Stimulated activated CD8-positive, alpha-beta memory T cell treated with anti-CD3 and anti-CD28 coated beads, Interleukin-4, amount 100 ng/mL, for 4 hours (primary cell): ENCODE measurements around the gene PNKD.

Source experiments
- DNase-seq, 2 donors: peaks; one replicate each; pipeline ENCODE4 v3.0.0-alpha.2; 2020; ENCODE audit warnings: low read depth in 2 of 2, low spot score in 1 of 2

PNKD gene

DNA sequence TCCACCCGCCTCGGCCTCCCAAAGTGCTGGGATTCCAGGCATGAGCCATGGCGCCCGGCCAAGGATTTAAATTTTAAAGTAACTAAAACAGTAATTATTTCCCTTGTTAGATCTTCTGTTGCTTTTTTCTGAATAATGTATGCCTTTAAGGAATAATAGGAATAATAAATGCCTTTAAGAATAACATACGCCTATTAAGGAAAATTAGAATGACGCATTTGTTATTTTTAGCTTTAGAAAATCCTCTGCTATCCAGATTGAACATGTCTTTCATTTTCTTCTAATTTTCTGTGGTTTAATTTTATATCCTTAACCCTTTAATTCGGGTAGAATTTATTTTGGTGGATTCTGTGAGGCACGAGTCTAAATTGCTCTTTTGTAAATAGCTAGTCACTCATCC lies 45.1 kb downstream of the PNKD start:
- no peak for DNase-seq

GRCh38 chr2:218317303-218317630 lies 46.9 kb downstream of the PNKD start:
- DNase-seq, result no peak

- no peak for DNase-seq
These were observed 47.5 kb downstream of the PNKD start for GRCh38 chr2:218317835-218318234.

GRCh38 chr2:218318241-218318640 lies 47.9 kb downstream of the PNKD start:
- DNase-seq, result no peak

DNA sequence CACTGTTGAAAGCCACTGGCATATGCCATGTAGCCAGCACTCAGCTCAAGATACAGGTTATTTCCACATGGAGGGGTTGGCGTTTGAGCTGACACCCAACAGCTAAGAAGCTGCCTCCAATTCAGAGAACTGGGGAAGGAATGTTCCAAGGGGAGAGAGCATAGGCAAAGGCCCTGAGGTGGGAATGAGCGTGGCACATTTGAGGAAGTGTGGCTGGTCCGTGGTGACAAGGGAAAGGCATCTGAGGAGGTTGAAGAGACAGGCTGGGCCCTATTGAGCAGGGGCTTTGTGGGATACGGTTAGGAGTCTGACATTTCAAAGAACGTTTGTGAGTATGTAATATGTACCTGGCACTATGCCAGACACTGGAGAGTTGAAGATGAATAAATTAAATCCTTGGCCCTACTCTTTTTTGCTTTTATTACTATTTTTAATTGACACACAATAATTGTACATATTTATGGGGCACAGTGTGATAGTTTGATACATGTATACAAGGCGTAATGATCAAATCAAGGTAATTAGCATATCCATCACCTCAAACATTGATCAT lies 49.6 kb downstream of the PNKD start:
- no peak for DNase-seq

GRCh38 chr2:218320704-218321336 lies 50.5 kb downstream of the PNKD start:
- DNase-seq, result no peak

GRCh38 chr2:218322768-218323525 lies 52.6 kb downstream of the PNKD start:
- DNase-seq, result peak in 1 of 2 donors; percentile 16

DNA sequence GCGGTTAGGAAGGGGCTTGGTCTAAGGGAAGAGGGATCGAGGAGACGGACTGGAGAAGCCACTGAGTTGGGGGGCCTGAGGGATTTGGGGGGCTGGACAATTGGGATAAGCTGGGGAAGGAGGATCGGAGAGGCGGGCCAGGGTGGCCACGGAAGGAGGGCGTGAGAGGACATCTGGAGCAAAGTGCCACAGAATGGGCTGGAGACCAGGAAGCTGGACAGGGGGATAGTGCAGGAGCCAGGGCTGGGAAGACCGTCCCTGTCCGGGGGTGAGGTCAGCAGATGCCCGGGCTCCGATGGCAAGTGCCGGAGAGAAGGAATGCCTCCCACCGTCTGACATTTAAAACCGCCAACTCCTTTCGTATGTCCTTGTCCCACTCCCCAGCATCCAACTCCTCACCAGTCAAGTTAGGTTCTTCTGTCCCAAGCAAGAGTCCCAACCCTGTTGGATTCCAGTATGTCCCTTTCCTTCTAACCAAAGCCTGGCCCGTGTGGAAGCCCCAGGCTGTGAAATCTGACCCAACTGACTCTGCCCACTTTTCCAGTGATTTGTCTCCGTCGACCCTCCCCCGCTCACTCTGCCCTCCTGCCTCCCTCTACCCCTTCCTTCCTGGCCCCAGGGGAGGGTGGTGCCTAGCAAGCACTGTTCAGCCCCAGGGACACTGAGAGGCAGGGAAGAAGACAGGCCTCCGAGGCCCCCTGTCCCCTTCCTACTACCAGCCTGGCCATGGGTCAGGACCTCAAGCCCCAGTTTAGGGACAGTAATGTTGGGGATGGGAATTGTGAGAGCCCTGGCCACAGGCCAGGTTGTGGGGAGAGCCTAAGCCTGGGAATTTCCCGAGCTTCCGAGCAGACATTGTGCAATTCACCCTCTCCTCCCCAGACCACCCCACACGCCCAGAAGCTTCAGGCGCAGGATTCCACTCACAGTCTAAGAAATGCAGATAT lies 53.5 kb downstream of the PNKD start:
- no peak for DNase-seq

GRCh38 chr2:218325566-218326160 lies 55.3 kb downstream of the PNKD start:
- no peak for DNase-seq

- DNase-seq, result no peak
These were observed 56.0 kb downstream of the PNKD start for GRCh38 chr2:218326315-218326714.

GRCh38 chr2:218327451-218328210 lies 57.3 kb downstream of the PNKD start:
- no peak for DNase-seq

GRCh38 chr2:218328294-218328693 lies 58.0 kb downstream of the PNKD start:
- no peak for DNase-seq

DNA sequence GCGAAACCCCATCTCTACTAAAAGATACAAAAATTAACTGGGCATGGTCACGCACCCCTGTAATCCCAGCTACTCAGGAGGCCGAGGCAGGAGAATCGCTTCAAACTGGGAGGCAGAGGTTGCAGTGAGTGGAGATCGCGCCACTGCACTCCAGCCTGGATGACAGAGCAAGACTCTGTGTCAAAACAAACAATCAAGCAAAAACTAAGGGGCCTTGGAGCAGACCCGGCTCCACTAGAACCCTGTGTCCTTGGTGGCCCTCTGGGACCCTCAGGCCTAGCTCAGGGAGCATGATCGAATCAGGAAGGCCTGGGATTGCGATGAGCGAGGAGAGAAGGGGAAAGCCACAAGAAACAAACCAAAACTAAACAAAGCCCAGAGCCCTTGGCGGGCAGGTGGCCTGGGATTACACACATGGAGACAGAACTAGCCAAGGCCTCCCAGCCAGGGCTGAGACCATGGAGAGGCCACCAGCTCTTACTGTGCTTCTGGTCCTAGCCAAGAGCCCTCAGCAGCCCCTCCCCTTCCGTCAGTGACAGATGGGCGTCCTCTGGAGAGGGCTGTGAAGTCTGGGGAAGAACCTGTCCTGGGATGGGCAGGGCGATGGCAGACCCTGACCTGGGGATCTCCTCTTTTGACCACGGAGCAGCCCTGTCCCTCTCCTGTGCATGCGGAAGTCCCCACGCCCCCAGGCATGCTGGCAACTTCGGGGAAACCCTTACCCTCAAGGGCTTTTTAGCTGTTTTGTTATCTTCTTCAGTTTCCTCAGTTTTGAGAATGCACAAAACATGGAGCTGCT lies 58.9 kb downstream of the PNKD start:
- DNase-seq, result no peak

DNA sequence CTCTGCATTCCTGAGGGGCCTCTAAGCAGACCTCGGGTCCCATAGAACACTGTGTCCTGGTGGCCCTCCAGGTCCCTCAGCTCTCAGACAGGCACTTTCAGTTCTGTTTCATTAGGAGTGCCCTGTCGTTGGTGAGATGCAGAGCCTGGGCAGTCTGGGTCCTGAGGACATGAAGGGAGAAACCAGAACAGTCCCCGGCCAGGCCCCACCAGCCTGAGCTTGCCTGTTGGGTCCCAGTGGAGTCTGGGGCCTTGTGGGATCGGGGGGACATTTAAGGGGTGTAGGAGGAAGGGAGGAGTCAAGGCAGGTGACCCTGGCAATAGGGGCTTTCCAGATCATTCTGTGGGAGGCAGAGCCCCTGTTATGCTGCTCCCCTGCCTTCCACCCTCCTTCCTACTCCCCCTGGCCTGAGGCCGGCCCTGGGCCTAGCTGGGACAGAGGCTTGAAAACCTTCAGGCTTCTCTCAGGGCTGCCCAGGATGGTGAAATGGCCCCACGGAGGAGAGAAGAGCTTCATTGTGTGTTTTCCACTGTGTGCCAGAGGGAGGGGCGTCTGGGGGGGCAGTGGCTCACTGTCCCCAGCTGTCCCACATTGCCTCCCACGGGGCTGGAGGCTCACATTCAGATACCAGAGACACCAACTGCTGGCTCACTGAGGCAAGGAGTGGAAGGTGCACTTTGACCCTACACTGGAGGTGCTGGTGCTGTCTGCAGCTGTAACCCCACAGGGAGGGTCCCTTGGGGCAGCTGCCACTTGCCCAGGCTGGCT lies 59.7 kb downstream of the PNKD start:
- no peak for DNase-seq

DNA sequence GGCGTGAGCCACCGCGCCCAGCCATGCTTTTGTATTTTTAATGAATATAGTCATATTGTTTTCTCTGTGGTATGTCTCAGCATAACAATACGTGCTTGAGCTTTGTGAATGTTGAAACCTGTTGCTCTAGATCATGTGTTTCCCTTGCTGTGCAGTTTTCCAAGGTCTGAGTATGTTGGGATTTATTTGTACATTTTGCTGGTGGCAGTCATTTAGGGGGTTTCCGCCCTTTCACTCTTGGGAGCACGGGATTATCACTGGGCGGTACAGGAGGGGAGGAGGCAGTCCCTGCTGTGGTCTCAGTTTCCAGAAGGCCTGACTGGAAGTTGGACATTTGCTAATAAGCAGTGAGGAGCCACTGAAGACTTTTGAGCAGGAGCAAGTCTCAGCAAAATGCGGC lies 61.4 kb downstream of the PNKD start:
- no peak for DNase-seq

DNA sequence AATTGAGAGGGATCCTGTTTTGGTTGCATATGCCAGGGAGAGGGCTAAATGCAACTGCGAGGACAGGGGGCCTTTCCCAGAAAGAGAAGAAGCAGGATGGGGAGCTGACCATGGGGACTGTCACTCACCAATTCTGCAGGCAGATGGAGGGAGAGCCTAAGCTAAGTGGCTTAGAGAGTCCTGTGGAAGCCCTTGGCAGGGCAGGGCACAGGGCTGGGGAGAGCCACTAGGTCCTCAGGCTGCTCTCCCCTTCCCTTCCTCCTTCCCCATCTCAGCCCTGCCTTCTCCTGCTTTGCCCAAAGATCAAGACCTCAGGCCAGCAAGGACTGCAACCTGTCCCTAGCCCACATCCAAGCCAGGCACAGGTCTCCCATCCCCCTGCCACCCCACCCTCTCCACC lies 62.0 kb downstream of the PNKD start:
- no peak for DNase-seq

DNA sequence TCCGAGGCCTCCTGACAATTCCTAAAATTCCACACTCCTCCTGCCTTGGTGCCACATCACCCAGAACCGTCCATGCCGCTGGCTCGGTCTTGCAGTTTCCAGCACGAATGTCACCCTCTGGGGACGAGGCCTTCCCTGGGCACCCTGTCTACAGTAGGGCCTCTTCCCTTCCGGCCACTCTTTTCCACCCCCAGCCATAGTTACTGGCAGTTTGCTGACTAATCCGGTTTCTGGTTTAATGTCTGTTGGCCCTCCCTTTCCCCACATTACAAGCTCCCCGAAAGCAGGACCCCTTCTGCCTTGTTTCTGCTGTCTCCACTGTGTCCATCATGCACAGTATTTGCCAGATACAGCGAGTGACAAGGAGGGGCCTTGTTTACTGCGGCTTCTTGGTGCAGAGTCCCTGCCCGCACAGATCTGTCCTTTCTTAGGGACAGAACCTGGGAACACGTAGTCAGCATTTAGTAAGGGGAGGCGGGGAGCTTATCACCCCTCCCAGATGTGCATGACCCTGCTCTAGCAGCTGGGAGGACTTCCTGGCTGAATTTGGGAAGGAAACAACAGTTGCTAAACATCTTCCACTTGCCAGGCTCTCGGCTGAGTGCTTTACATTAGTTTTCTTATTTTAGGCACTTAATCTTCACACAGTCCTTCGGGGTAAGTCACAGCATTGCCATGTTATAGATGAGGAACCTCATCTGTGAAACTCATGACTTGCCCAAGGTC lies 62.8 kb downstream of the PNKD start:
- DNase-seq, result no peak

DNA sequence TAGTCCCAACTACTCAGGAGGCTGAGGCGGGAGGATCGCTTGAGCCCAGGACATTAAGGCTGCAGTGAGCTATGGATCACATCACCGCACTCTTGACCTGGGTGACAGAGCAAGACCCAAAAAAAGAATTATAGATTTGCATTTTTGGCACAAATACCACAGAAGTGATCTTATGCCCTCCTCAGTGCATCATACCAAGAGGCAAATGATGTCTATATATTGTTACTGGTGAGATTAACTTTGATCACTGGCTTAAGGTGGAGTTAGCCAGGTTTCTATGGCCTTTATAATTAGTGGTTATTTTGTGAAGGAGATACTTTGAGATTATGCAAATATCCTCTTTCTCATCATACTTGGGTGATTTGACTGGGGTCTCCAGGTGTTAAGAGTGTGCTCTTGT lies 64.2 kb downstream of the PNKD start:
- DNase-seq, result no peak
